GM21723 (cell line): Measurements from ENCODE around the gene COL4A6.
A peak's percentile ranks its signal among the peaks of the same experiment; 100 is the strongest.

Source experiments
- ATAC-seq: cut with Tn5 transposase; IDR thresholded peaks from one replicate; pipeline ENCODE4 v1.9.1; 2021; ENCODE audit warnings: mild to moderate bottlenecking, moderate library complexity; ENCODE audit not compliant: unreplicated experiment

COL4A6 gene

GRCh38 chrX:108163333-108164082, 274.7 kb downstream of the COL4A6 start:
- no peak for ATAC-seq

GRCh38 chrX:108162265-108162664, 276.0 kb downstream of the COL4A6 start:
- no peak for ATAC-seq

GRCh38 chrX:108160309-108160708, 277.9 kb downstream of the COL4A6 start:
- ATAC-seq = no peak

- no peak for ATAC-seq
Measured at GRCh38 chrX:108159028-108159670, 279.1 kb downstream of the COL4A6 start.

- ATAC-seq = no peak
Measured at GRCh38 chrX:108157628-108158027, 280.6 kb downstream of the COL4A6 start.

- ATAC-seq = no peak
Measured at GRCh38 chrX:108156934-108157466, 281.2 kb downstream of the COL4A6 start.

- ATAC-seq = no peak
Measured at GRCh38 chrX:108156082-108156481, 282.1 kb downstream of the COL4A6 start.

- ATAC-seq = peak; percentile 85
Measured at GRCh38 chrX:108148524-108148923, 289.7 kb downstream of the COL4A6 start.

GRCh38 chrX:108138814-108139702, 299.2 kb downstream of the COL4A6 start:
- no peak for ATAC-seq

- ATAC-seq = no peak
Measured at GRCh38 chrX:108134724-108135123, 303.5 kb downstream of the COL4A6 start.

- ATAC-seq = no peak
Measured at GRCh38 chrX:108132876-108133275, 305.3 kb downstream of the COL4A6 start.

- no peak for ATAC-seq
Measured at GRCh38 chrX:108132034-108132433, 306.2 kb downstream of the COL4A6 start.

GRCh38 chrX:108131471-108131870, 306.8 kb downstream of the COL4A6 start:
- ATAC-seq = no peak

GRCh38 chrX:108130889-108131288, 307.3 kb downstream of the COL4A6 start:
- ATAC-seq = no peak

- no peak for ATAC-seq
Measured at GRCh38 chrX:108127152-108127551, 311.1 kb downstream of the COL4A6 start.

GRCh38 chrX:108126661-108127060, 311.6 kb downstream of the COL4A6 start:
- no peak for ATAC-seq

- no peak for ATAC-seq
Measured at GRCh38 chrX:108123591-108124366, 314.4 kb downstream of the COL4A6 start.

GRCh38 chrX:108122748-108123147, 315.5 kb downstream of the COL4A6 start:
- ATAC-seq = no peak

- no peak for ATAC-seq
Measured at GRCh38 chrX:108121291-108121690, 316.9 kb downstream of the COL4A6 start.

- ATAC-seq = no peak
Measured at GRCh38 chrX:108117988-108118387, 320.2 kb downstream of the COL4A6 start.
